Keratinocyte (primary cell): ENCODE data around the gene CELF2. TPM values are rescaled to one million over a fixed set of nuclear protein-coding genes. Genes with fewer than 3 reads are reported as not detected.

Source experiments
- DNase-seq: peaks from one replicate; pipeline ENCODE4 v3.0.0-alpha.2; 2011; ENCODE audit warnings: low read depth, missing footprints, low spot score
- FAIRE-seq: peaks from 2 replicates; lab custom pipeline; 2011; peaks lifted over from hg19 to GRCh38; lab: Jason Lieb, UNC
- H2AFZ ChIP-seq: 2 replicates; pipeline ENCODE4 v1.6.0; 2012; ENCODE audit warnings: low read length, control low read depth, inconsistent platforms; ENCODE audit not compliant: control insufficient read depth
- H3K27ac ChIP-seq: 2 replicates; pipeline ENCODE4 v1.5.1; 2011; ENCODE audit warnings: low read length; ENCODE audit not compliant: control insufficient read depth, insufficient read depth
- H3K27me3 ChIP-seq: 3 replicates; pipeline ENCODE4 v1.6.0; 2011; ENCODE audit warnings: low read length; ENCODE audit not compliant: control insufficient read depth, insufficient read depth; ENCODE audit errors: extremely low read depth
- H3K36me3 ChIP-seq, 2 experiments: 2 replicates in 1 of 2; 3 replicates in 1 of 2; pipeline ENCODE4 v1.5.1; 2011; ENCODE audit warnings: low read length in 2 of 2, mild to moderate bottlenecking in 1 of 2; ENCODE audit not compliant: control insufficient read depth in 2 of 2, insufficient read depth in 2 of 2; ENCODE audit errors: extremely low read depth in 1 of 2
- H3K4me1 ChIP-seq: 3 replicates; pipeline ENCODE4 v1.5.1; 2011; ENCODE audit warnings: low read length; ENCODE audit not compliant: control insufficient read depth, insufficient read depth; ENCODE audit errors: extremely low read depth
- H3K4me2 ChIP-seq: 3 replicates; pipeline ENCODE4 v1.6.0; 2011; ENCODE audit warnings: low read depth, low read length; ENCODE audit not compliant: control insufficient read depth, insufficient read depth; ENCODE audit errors: extremely low read depth
- H3K4me3 ChIP-seq, 3 experiments: fragments of 200-600 bp in 1 of 3; sonication (generic) in 1 of 3; 2 replicates in 2 of 3; 3 replicates in 1 of 3; pipeline ENCODE4 v1.5.1; 2011 to 2016; ENCODE audit warnings: low read length in 3 of 3, mild to moderate bottlenecking in 3 of 3, control low read depth in 2 of 3, inconsistent platforms in 1 of 3, low read depth in 1 of 3, mixed read lengths in 1 of 3, mixed run types in 1 of 3, moderate library complexity in 1 of 3; ENCODE audit not compliant: control insufficient read depth in 2 of 3, insufficient read depth in 2 of 3; ENCODE audit errors: extremely low read depth in 1 of 3
- H3K79me2 ChIP-seq: 2 replicates; pipeline ENCODE4 v1.6.0; 2012; ENCODE audit warnings: low read length; ENCODE audit not compliant: control insufficient read depth, insufficient read depth
- H3K9ac ChIP-seq: 3 replicates; pipeline ENCODE4 v1.6.0; 2011; ENCODE audit warnings: low read length; ENCODE audit not compliant: control insufficient read depth, insufficient read depth; ENCODE audit errors: extremely low read depth
- H3K9me1 ChIP-seq: 3 replicates; pipeline ENCODE4 v1.6.0; 2011; ENCODE audit warnings: low read length; ENCODE audit not compliant: control insufficient read depth, insufficient read depth; ENCODE audit errors: extremely low read depth
- H3K9me3 ChIP-seq: 2 replicates; pipeline ENCODE4 v1.5.1; 2012; ENCODE audit warnings: low read depth, low read length; ENCODE audit not compliant: control insufficient read depth
- H4K20me1 ChIP-seq: 3 replicates; pipeline ENCODE4 v1.6.0; 2011; ENCODE audit warnings: low read length; ENCODE audit not compliant: control insufficient read depth, insufficient read depth; ENCODE audit errors: extremely low read depth
- EZH2 ChIP-seq: IDR thresholded peaks from one replicate; pipeline ENCODE4 v1.6.1; 2012; ENCODE audit warnings: inconsistent platforms, mild to moderate bottlenecking, low read length, moderate library complexity
- dilution Hi-C: fragments of 300-500 bp; cut with MboI; formaldehyde crosslinking; loops from one replicate; pipeline ENCODE4 v1.7.0; 2020; ENCODE audit warnings: low sequenced_read_pairs; ENCODE audit not compliant: extremely low pct_ligation_motif_present
- polyA plus RNA-seq, 5 experiments: library from polyadenylated mRNA; depleted of rRNA in 3 of 5; stranded (reverse) in 3 of 5; stranded (forward) in 1 of 5; unstranded in 1 of 5; fragments of >200 nt; gene quantifications; 1 replicate in 1 of 5; 2 replicates in 3 of 5; 3 replicates in 1 of 5; pipeline versions ENCODE4 v1.2.1 to v1.2.3, GENCODE V29; 2011 to 2012; ENCODE audit warnings: missing spikeins in 2 of 5, low read depth in 1 of 5, low replicate concordance in 1 of 5
- TF ChIP-seq, protein P1 (sequence below), 3 experiments: IDR thresholded peaks in 1 of 3; conservative IDR thresholded peaks in 1 of 3; optimal IDR thresholded peaks in 1 of 3; 2 replicates in 2 of 3; 3 replicates in 1 of 3; pipeline versions ENCODE3 to v1.5.1; 2011; ENCODE audit warnings: low read length in 3 of 3, mild to moderate bottlenecking in 3 of 3, moderate library complexity in 2 of 3, control low read depth in 1 of 3, inconsistent platforms in 1 of 3; ENCODE audit not compliant: insufficient read depth in 2 of 3; ENCODE audit errors: extremely low read depth in 1 of 3

The CELF2 gene
- polyA plus RNA-seq, 1 donor (not counting 4 experiments of a cell fraction or from before 2014, with no cell fraction given): 9.8 TPM

DNA sequence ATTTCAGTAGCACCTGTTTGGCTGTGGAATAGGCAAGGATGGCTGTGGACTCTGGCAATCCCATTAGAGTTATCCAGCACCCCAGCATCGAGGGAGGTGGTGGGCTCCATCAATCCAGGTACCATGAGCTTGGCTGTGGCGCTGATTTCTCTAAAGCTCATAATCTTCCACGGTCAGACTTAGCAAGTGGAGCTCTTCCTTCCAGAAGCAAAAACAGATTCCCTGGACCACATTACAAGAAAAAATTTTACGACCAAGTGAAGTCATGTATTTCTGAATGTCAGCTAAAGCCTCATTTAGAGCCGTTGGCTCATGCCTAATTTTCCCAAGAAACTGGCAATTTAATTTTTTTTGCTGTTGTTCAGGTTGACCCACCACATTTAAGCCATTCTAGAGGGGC, 135.1 kb downstream of the CELF2 start:
- H2AFZ ChIP-seq: no peak overlapping the region
- dilution Hi-C loops: no loop called here
- H3K4me2 ChIP-seq: no peak overlapping the region
- no peak overlapping the region for H3K4me3 ChIP-seq
- H3K27ac ChIP-seq: no peak overlapping the region
- TF ChIP-seq, protein P1, sequence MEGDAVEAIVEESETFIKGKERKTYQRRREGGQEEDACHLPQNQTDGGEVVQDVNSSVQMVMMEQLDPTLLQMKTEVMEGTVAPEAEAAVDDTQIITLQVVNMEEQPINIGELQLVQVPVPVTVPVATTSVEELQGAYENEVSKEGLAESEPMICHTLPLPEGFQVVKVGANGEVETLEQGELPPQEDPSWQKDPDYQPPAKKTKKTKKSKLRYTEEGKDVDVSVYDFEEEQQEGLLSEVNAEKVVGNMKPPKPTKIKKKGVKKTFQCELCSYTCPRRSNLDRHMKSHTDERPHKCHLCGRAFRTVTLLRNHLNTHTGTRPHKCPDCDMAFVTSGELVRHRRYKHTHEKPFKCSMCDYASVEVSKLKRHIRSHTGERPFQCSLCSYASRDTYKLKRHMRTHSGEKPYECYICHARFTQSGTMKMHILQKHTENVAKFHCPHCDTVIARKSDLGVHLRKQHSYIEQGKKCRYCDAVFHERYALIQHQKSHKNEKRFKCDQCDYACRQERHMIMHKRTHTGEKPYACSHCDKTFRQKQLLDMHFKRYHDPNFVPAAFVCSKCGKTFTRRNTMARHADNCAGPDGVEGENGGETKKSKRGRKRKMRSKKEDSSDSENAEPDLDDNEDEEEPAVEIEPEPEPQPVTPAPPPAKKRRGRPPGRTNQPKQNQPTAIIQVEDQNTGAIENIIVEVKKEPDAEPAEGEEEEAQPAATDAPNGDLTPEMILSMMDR (optimal IDR thresholded peaks at IDR 0.05 in 1 of 3, IDR thresholded peaks at IDR 0.05 in 1 of 3, conservative IDR thresholded peaks at IDR 0.05 in 1 of 3; ENCODE audit: extremely low read depth in 1 of 3, insufficient read depth in 2 of 3, low read length in 3 of 3): no peak
- no peak for TF ChIP-seq EZH2
- H3K4me1 ChIP-seq: no peaks in the 10 kb centered on the region
- H3K27me3 ChIP-seq: no peaks in the 10 kb centered on the region
- DNase-seq (no peak), FAIRE-seq (no peak)
- no peaks in the 10 kb centered on the region for H3K36me3 ChIP-seq
- H3K9me3 ChIP-seq: no peaks in the 10 kb centered on the region
- no peaks in the 10 kb centered on the region for H3K79me2 ChIP-seq
- H4K20me1 ChIP-seq: no peaks in the 10 kb centered on the region
- no peak overlapping the region for H3K9ac ChIP-seq
- no peaks in the 10 kb centered on the region for H3K9me1 ChIP-seq

DNA sequence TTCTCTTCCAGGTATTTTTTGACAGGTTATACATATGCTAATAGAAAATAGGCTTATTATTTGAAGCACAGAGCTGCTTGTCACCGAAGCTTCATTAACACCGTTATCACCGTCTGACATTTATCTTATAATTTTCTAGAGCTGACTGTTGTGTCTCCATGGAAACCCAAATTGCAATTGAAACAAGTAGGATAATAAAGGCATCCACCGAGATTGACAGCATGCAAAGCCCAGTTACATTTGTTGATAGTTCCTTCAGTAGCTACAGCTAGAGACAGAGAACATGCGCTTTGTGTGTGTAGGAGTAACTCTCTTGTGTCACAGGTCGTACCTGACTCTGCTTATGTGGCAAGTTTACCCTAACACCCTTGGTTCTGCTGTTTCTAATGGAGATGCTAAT, 135.6 kb downstream of the CELF2 start:
- no peak for DNase-seq
- no peaks in the 10 kb centered on the region for H3K79me2 ChIP-seq
- no peaks in the 10 kb centered on the region for H3K36me3 ChIP-seq
- dilution Hi-C loops: no loop called here
- H3K9me1 ChIP-seq: no peaks in the 10 kb centered on the region
- H4K20me1 ChIP-seq: no peaks in the 10 kb centered on the region
- no peak overlapping the region for H3K9ac ChIP-seq
- no peak overlapping the region for H2AFZ ChIP-seq
- H3K4me1 ChIP-seq: no peaks in the 10 kb centered on the region
- TF ChIP-seq EZH2: no peak
- TF ChIP-seq, protein P1 (optimal IDR thresholded peaks at IDR 0.05 in 1 of 3, IDR thresholded peaks at IDR 0.05 in 1 of 3, conservative IDR thresholded peaks at IDR 0.05 in 1 of 3; ENCODE audit: extremely low read depth in 1 of 3, insufficient read depth in 2 of 3, low read length in 3 of 3): no peak
- H3K4me2 ChIP-seq: no peak overlapping the region
- H3K4me3 ChIP-seq: no peak overlapping the region
- FAIRE-seq: no peak
- no peaks in the 10 kb centered on the region for H3K9me3 ChIP-seq
- no peaks in the 10 kb centered on the region for H3K27me3 ChIP-seq
- H3K27ac ChIP-seq: no peak overlapping the region
